ENCODE measurements around the gene EPB41L5.

The EPB41L5 gene

DNA sequence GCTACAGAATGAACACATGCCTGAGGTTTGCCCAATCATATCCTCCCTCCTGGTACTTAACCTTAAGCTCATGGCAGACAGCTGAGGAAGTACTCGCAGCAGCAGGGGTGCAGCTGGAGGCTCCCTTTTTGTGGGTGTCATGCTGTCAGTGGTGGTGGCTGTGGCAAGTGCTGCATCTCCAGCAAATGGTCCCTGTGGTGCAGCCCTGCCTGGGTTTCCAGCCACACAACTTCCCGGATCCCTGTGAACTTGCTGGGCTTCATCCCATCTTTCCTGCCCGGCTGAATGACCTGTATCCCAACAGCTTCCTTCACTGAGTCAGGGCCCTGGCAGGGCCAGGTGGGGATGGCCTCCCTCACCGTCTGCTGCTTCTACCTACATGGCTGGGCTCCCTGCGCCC, 205.3 kb downstream of the EPB41L5 start:
- H3K27ac ChIP-seq = no peak overlapping the region
- H3K4me2 ChIP-seq = no peak overlapping the region
- H2AFZ ChIP-seq (ENCODE audit: low read depth) = no peak overlapping the region
- H3K36me3 ChIP-seq (ENCODE audit: insufficient read depth) = no peaks in the 10 kb centered on the region
- peaks cover 18% of the 10 kb centered on the region for H3K4me1 ChIP-seq (ENCODE audit: low read depth, poor library complexity, severe bottlenecking)
- TF ChIP-seq, protein P1, sequence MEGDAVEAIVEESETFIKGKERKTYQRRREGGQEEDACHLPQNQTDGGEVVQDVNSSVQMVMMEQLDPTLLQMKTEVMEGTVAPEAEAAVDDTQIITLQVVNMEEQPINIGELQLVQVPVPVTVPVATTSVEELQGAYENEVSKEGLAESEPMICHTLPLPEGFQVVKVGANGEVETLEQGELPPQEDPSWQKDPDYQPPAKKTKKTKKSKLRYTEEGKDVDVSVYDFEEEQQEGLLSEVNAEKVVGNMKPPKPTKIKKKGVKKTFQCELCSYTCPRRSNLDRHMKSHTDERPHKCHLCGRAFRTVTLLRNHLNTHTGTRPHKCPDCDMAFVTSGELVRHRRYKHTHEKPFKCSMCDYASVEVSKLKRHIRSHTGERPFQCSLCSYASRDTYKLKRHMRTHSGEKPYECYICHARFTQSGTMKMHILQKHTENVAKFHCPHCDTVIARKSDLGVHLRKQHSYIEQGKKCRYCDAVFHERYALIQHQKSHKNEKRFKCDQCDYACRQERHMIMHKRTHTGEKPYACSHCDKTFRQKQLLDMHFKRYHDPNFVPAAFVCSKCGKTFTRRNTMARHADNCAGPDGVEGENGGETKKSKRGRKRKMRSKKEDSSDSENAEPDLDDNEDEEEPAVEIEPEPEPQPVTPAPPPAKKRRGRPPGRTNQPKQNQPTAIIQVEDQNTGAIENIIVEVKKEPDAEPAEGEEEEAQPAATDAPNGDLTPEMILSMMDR (conservative IDR thresholded peaks at IDR 0.05; ENCODE audit: low read depth, low read length) = no peak
- H4K20me1 ChIP-seq (ENCODE audit: insufficient read depth) = no peaks in the 10 kb centered on the region
- no peaks in the 10 kb centered on the region for H3K27me3 ChIP-seq (ENCODE audit: insufficient read depth, low read depth)
- no peak overlapping the region for H3K4me3 ChIP-seq (IDR thresholded peaks at IDR 0.05; ENCODE audit: insufficient read depth, low read depth, low read length)
- peaks cover 18% of the 10 kb centered on the region for H3K79me2 ChIP-seq (ENCODE audit: insufficient read depth, low read depth)
- no peak overlapping the region for H3K9ac ChIP-seq

DNA sequence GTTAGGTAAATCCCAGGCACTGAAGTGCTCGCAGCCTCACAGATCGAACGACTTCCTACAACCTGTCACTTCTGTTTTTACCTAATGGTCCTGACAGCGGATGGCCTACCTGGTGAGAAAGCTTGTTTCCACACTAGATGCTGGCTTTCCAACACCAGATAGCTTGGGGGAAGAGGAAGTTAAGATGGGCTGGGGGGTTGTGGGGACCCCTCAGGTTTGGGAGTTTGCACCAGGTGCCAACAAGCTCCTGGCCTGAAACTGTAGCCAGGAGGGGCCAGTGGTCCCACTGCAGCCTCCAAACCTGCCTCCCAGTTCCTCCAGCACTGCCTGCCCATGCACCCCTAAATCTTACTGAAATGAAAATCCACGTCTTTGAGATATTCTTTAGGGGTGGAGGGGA, 206.4 kb downstream of the EPB41L5 start:
- Histone ChIP-seq H3K27ac (no peak overlapping the region), H4K20me1 (ENCODE audit: insufficient read depth) (no peaks in the 10 kb centered on the region), H3K79me2 (ENCODE audit: insufficient read depth, low read depth) (peaks cover 18% of the 10 kb centered on the region), H3K27me3 (ENCODE audit: insufficient read depth, low read depth) (no peaks in the 10 kb centered on the region), H3K4me2 (no peak overlapping the region), H3K4me1 (ENCODE audit: low read depth, poor library complexity, severe bottlenecking) (peaks cover 22% of the 10 kb centered on the region), H3K4me3 (IDR thresholded peaks at IDR 0.05; ENCODE audit: insufficient read depth, low read depth, low read length) (no peak overlapping the region), H3K9ac (no peak overlapping the region), H2AFZ (ENCODE audit: low read depth) (no peak overlapping the region), H3K36me3 (ENCODE audit: insufficient read depth) (no peaks in the 10 kb centered on the region)
- TF ChIP-seq, protein P1 (conservative IDR thresholded peaks at IDR 0.05; ENCODE audit: low read depth, low read length) = no peak

DNA sequence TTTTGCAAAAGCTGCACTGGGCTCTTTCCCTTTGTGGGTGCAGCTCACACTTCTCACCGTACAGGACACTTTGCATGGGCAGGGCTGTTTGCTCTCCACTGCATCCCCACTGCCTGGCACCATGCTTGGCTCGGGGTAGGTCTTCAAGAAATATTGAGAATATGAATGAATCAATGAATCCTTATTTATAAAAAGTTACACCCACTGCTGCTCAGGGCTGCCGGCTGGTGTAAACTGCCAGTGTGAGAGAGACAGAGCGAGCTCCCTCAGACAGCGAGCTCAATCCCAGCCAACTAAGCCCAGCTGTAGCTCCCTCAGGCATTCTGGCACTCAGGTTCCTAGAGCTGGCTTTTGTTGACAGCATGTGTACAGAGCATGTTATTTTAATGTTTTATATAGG, 206.9 kb downstream of the EPB41L5 start:
- TF ChIP-seq, protein P1 (conservative IDR thresholded peaks at IDR 0.05; ENCODE audit: low read depth, low read length) = no peak
- H4K20me1 ChIP-seq (ENCODE audit: insufficient read depth) = no peaks in the 10 kb centered on the region
- no peaks in the 10 kb centered on the region for H3K27me3 ChIP-seq (ENCODE audit: insufficient read depth, low read depth)
- no peak overlapping the region for H3K4me3 ChIP-seq (IDR thresholded peaks at IDR 0.05; ENCODE audit: insufficient read depth, low read depth, low read length)
- H3K79me2 ChIP-seq (ENCODE audit: insufficient read depth, low read depth) = peaks cover 18% of the 10 kb centered on the region
- no peak overlapping the region for H2AFZ ChIP-seq (ENCODE audit: low read depth)
- no peaks in the 10 kb centered on the region for H3K36me3 ChIP-seq (ENCODE audit: insufficient read depth)
- no peak overlapping the region for H3K4me2 ChIP-seq
- H3K4me1 ChIP-seq (ENCODE audit: low read depth, poor library complexity, severe bottlenecking) = peaks cover 26% of the 10 kb centered on the region
- H3K9ac ChIP-seq = no peak overlapping the region
- no peak overlapping the region for H3K27ac ChIP-seq

DNA sequence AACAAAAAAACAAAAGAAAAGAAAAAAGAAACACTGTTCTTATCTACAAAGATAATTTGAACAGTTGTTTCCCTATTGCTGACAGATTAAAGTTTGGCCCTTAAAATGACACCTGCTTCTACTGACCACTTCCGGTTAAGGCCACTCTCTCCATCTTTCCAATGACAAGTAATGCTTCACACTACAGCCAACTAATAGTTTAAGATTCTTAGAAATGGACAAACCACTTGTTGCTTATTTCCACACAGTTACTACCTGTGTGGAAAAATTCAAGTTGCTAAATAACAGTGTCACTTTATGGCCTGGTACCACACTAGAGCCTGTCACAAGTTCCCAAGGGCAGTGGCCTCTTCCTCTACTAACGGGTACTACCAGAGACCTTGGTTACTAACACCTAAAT, 207.9 kb downstream of the EPB41L5 start:
- Histone ChIP-seq H3K36me3 (ENCODE audit: insufficient read depth) (no peaks in the 10 kb centered on the region), H3K27me3 (ENCODE audit: insufficient read depth, low read depth) (no peaks in the 10 kb centered on the region), H4K20me1 (ENCODE audit: insufficient read depth) (no peaks in the 10 kb centered on the region), H3K9ac (no peak overlapping the region), H3K4me1 (ENCODE audit: low read depth, poor library complexity, severe bottlenecking) (peaks cover 26% of the 10 kb centered on the region), H3K4me2 (no peak overlapping the region), H3K27ac (no peak overlapping the region), H2AFZ (ENCODE audit: low read depth) (no peak overlapping the region), H3K4me3 (IDR thresholded peaks at IDR 0.05; ENCODE audit: insufficient read depth, low read depth, low read length) (no peak overlapping the region), H3K79me2 (ENCODE audit: insufficient read depth, low read depth) (peaks cover 18% of the 10 kb centered on the region)
- TF ChIP-seq, protein P1 (conservative IDR thresholded peaks at IDR 0.05; ENCODE audit: low read depth, low read length) = no peak
